Right lobe of liver (tissue), 6 donors: ENCODE data around the gene OPRPN. TPM values are rescaled to one million over a fixed set of nuclear protein-coding genes. Genes with fewer than 3 reads are reported as not detected.

Experiments
- ATAC-seq, 4 donors: fragments of 200-7000 bp; cut with Tn5 transposase; one replicate each; pipeline ENCODE4 v1.9.1; 2020; ENCODE audit warnings: mild to moderate bottlenecking in 4 of 4, moderate library complexity in 4 of 4
- DNase-seq, 3 donors: peaks; one replicate each; pipeline ENCODE4 v3.0.0-alpha.2; 2020
- H3K27ac ChIP-seq, 3 donors: fragments of 200-600 bp; one replicate each; pipeline ENCODE4 v1.8.0; 2022
- H3K27me3 ChIP-seq, 2 donors: fragments of 200-600 bp; one replicate each; pipeline ENCODE4 v1.8.0; 2022
- H3K36me3 ChIP-seq, 4 donors: fragments of 200-600 bp; sonication (generic) in 1 of 4; one replicate each; pipeline versions ENCODE4 v1.5.1 to v1.8.0; 2017 to 2022; ENCODE audit warnings: control low read depth in 1 of 4
- H3K4me1 ChIP-seq, 4 donors: fragments of 200-600 bp; sonication (generic) in 1 of 4; one replicate each; pipeline versions ENCODE4 v1.5.1 to v1.8.0; 2017 to 2022; ENCODE audit warnings: control low read depth in 1 of 4
- H3K4me3 ChIP-seq, 3 donors: fragments of 200-600 bp; one replicate each; pipeline ENCODE4 v1.8.0; 2022
- H3K9me3 ChIP-seq, 4 donors: fragments of 200-600 bp; sonication (generic) in 1 of 4; one replicate each; pipeline versions ENCODE4 v1.5.1 to v1.8.0; 2017 to 2022; ENCODE audit warnings: control low read depth in 1 of 4
- CTCF ChIP-seq, 4 donors: fragments of 200-600 bp in 3 of 4; fragments of 450-650 bp in 1 of 4; IDR thresholded peaks; one replicate each; pipeline versions ENCODE4 v1.5.1 to v1.8.0; 2016 to 2022; ENCODE audit warnings: antibody characterized with exemption in 4 of 4, mild to moderate bottlenecking in 2 of 4
- POLR2A ChIP-seq: fragments of 450-650 bp; IDR thresholded peaks from one replicate; pipeline ENCODE4 v1.6.1; 2017; ENCODE audit warnings: antibody characterized with exemption, mild to moderate bottlenecking
- WGBS: methylation state at CpG from one replicate; pipeline ENCODE4 v1.1.6; 2018; ENCODE audit warnings: low coverage, low lambda C conversion rate; ENCODE audit not compliant: insufficient coverage; ENCODE audit errors: missing lambda C conversion rate; 5-methylcytosine and 5-hydroxymethylcytosine counted together
- intact Hi-C, 2 donors: fragments of 100-400 bp; cut with DNase I; formaldehyde crosslinking; loops; one replicate each; pipeline versions ENCODE4 v1.11.2 to v1.14.1; 2022
- total RNA-seq, 6 experiments: library from RNA; depleted of rRNA in 2 of 6; stranded (reverse); fragments of >200 nt in 2 of 6; fragmentation: NEBNext Ultra II Directional in 3 of 6; extraction: Animal tissue kit (Norgen Biotek cat#: 25700) in 3 of 6; gene quantifications; one replicate each; pipeline versions ENCODE4 v1.1.0 to v1.2.4, GENCODE V29; 2016 to 2023
- donor health status: DM: no; HTN: yes; CAD: no.
- donor health status: DM: no; HTN: no; CAD: no.
- donor health status: DM: no; HTN: no; CAD: no.
- donor health status: DM: no; HTN: yes; CAD: no.
- donor health status: DM: no; HTN: yes; CAD: no.

The OPRPN gene
- total RNA-seq, 6 experiments from 2014 or later = 0.48 to 1.3 (median 0.53) TPM; not detected in 3

GRCh38 chr4:70405765-70406164 is 8.0 kb downstream of the OPRPN start:
- H3K4me1 ChIP-seq = no peaks in the 10 kb centered on the region
- 54% methylated on average over 6 of the region's 6 CpGs for WGBS
- H3K4me3 ChIP-seq = no peak overlapping the region
- no peaks in the 10 kb centered on the region for H3K36me3 ChIP-seq
- no peak overlapping the region for H3K27ac ChIP-seq
- DNase-seq = no peak
- H3K27me3 ChIP-seq = no peaks in the 10 kb centered on the region
- no peak for TF ChIP-seq CTCF (IDR thresholded peaks at IDR 0.05)
- TF ChIP-seq POLR2A = no peak
- ATAC-seq = no peak
- H3K9me3 ChIP-seq = no peaks in the 10 kb centered on the region
- intact Hi-C loops = no loop called here

GRCh38 chr4:70425306-70425705 is 27.6 kb downstream of the OPRPN start:
- TF ChIP-seq POLR2A (no peak), CTCF (IDR thresholded peaks at IDR 0.05) (no peak)
- 83% methylated on average over 1 of the region's 1 CpG for WGBS
- Histone ChIP-seq H3K27ac (no peak overlapping the region), H3K4me1 (no peaks in the 10 kb centered on the region), H3K9me3 (no peaks in the 10 kb centered on the region), H3K27me3 (no peaks in the 10 kb centered on the region), H3K4me3 (no peak overlapping the region), H3K36me3 (no peaks in the 10 kb centered on the region)
- ATAC-seq = no peak
- DNase-seq = no peak
- intact Hi-C loops = no loop called here

- no peaks in the 10 kb centered on the region for H3K4me1 ChIP-seq
- no peaks in the 10 kb centered on the region for H3K36me3 ChIP-seq
- no peaks in the 10 kb centered on the region for H3K9me3 ChIP-seq
- H3K4me3 ChIP-seq = no peak overlapping the region
- intact Hi-C loops = no loop called here
- DNase-seq = no peak
- TF ChIP-seq POLR2A (no peak), CTCF (IDR thresholded peaks at IDR 0.05) (no peak)
- ATAC-seq = no peak
- no peaks in the 10 kb centered on the region for H3K27me3 ChIP-seq
- no peak overlapping the region for H3K27ac ChIP-seq
These were observed 29.0 kb downstream of the OPRPN start for GRCh38 chr4:70426789-70427188.

- DNase-seq = no peak
- TF ChIP-seq CTCF (IDR thresholded peaks at IDR 0.05) (no peak), POLR2A (no peak)
- Histone ChIP-seq H3K9me3 (no peaks in the 10 kb centered on the region), H3K4me3 (no peak overlapping the region), H3K4me1 (no peaks in the 10 kb centered on the region), H3K27me3 (no peaks in the 10 kb centered on the region), H3K36me3 (no peaks in the 10 kb centered on the region), H3K27ac (no peak overlapping the region)
- 43% methylated on average over 7 of the region's 7 CpGs for WGBS
- intact Hi-C loops = no loop called here
- ATAC-seq = no peak
These were observed 39.5 kb downstream of the OPRPN start for GRCh38 chr4:70437197-70437596.

GRCh38 chr4:70442474-70442873 is 44.7 kb downstream of the OPRPN start:
- Histone ChIP-seq H3K27me3 (no peaks in the 10 kb centered on the region), H3K27ac (no peak overlapping the region), H3K36me3 (no peaks in the 10 kb centered on the region), H3K4me3 (no peak overlapping the region), H3K9me3 (no peaks in the 10 kb centered on the region), H3K4me1 (no peaks in the 10 kb centered on the region)
- ATAC-seq (no peak), DNase-seq (no peak)
- intact Hi-C loops = no loop called here
- TF ChIP-seq CTCF (IDR thresholded peaks at IDR 0.05) = no peak
- TF ChIP-seq POLR2A = no peak
